Measurements from ENCODE around the gene DIABLO. TPM values are rescaled to one million over a fixed set of nuclear protein-coding genes. Genes with fewer than 3 reads are reported as not detected.

The DIABLO gene
- total RNA-seq, 1 donor from 2014 or later, result 57.6 TPM

DNA sequence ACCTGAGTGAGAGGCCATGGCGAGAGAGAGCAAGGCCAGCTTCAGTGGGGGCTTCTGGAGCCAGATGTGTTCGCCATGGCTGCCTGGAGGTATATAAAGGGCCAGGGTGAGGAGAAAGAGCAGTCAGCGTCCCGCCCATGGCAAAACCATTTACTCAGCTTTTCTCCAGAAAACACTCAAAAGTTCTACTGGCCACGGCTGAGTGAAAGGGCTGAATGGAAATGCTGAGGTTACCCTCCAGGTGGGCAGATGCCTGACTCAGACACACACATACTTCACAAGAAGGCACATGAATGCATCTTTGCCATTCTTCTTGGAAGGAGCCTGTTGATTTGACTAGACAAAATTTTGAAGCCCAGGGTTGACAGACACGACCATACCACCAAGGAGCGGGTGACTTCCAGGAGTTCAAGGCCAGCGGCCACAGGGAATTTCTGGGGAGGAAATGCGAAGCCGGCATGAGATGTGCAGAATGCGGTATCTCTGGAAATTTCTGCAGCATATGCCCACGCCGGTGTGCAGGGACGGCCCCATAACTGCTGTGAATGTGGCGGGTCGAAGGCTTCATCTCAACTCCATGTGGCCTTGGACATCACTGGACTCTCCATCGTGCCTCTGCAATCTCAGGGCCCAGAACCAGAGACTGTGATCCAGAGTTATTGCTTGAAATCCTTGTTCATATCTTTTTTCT is 51.6 kb downstream of the DIABLO start, which contains the start of gene IL31:
IL31 (minus strand) TSS at position 67 of the 691 bp plus-strand sequence; CDS start at position 18, 49 bp downstream.
- no peak within 1 kb of the TSS for H3K4me3 Mint-ChIP-seq
- no peaks in the 10 kb centered on the region for H3K27me3 Mint-ChIP-seq
- no peaks in the 10 kb centered on the region for H3K36me3 Mint-ChIP-seq
- H3K27ac Mint-ChIP-seq, result no peak within 1 kb of the TSS
- H3K9me3 Mint-ChIP-seq, result no peaks in the 10 kb centered on the region
- DNase-seq (ENCODE audit: extremely low spot score, unreplicated experiment), result no peak
- no peaks in the 10 kb centered on the region for H3K4me1 Mint-ChIP-seq (ENCODE audit: unreplicated experiment)
- TF ChIP-seq, protein P1, sequence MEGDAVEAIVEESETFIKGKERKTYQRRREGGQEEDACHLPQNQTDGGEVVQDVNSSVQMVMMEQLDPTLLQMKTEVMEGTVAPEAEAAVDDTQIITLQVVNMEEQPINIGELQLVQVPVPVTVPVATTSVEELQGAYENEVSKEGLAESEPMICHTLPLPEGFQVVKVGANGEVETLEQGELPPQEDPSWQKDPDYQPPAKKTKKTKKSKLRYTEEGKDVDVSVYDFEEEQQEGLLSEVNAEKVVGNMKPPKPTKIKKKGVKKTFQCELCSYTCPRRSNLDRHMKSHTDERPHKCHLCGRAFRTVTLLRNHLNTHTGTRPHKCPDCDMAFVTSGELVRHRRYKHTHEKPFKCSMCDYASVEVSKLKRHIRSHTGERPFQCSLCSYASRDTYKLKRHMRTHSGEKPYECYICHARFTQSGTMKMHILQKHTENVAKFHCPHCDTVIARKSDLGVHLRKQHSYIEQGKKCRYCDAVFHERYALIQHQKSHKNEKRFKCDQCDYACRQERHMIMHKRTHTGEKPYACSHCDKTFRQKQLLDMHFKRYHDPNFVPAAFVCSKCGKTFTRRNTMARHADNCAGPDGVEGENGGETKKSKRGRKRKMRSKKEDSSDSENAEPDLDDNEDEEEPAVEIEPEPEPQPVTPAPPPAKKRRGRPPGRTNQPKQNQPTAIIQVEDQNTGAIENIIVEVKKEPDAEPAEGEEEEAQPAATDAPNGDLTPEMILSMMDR (conservative IDR thresholded peaks at IDR 0.05), result no peak

DNA sequence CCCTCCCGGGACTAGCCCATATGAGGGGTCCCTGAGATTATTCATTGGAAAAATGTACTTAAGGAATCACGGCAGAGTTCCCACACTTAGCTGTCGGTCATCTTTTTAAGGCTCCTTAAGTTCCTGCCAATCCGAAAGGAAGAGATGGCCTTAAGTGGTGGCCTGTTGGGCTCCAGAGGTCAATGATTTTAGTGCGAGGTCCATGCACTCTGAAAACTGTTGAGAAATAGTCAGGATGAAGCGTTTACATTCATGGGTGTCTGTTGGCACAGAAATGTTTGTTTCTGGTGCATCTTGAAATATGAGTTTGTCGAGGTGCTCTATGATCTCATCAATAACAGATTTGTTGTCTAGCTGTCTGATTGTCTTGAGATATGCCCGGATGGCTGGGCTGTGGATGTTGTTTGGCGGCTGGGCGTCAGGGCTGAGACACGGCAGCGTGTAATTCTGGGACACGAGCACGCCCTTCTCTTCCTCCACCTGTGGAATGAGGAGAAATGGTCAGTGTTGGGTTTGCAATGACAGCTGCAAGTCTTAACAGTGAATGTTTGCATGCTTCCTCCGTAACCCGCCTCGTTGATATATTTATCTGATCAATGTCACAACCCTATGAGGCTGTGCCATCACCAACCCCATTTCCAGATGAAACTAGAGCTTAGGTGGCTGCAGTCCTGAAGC is 53.5 kb downstream of the DIABLO start:
- DNase-seq (ENCODE audit: extremely low spot score, unreplicated experiment), result no peak
- no peaks in the 10 kb centered on the region for H3K9me3 Mint-ChIP-seq
- TF ChIP-seq, protein P1 (conservative IDR thresholded peaks at IDR 0.05), result no peak
- no peaks in the 10 kb centered on the region for H3K36me3 Mint-ChIP-seq
- no peak overlapping the region for H3K4me3 Mint-ChIP-seq
- no peaks in the 10 kb centered on the region for H3K4me1 Mint-ChIP-seq (ENCODE audit: unreplicated experiment)
- no peak overlapping the region for H3K27ac Mint-ChIP-seq
- H3K27me3 Mint-ChIP-seq, result peaks cover 3% of the 10 kb centered on the region

DNA sequence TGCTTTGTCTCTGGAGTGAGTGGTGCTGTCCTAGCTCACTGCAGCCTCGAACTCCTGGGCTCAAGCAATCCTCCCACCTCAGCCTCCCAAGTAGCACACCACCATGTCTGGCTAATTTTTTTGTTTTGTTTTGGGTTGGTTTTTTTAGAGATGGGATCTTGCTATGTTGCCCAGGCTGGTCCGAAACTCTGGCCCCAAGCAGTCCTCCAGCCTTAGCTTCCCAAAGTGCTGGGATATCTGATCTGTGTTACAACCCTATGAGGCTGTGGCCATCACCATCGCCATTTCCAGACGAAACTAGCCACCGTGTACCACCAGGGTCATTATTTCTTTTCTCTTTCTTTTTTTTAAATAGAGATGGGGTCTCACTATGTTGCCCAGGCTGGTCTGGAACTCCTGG is 54.5 kb downstream of the DIABLO start:
- H3K4me3 Mint-ChIP-seq, result no peak overlapping the region
- H3K4me1 Mint-ChIP-seq (ENCODE audit: unreplicated experiment), result no peaks in the 10 kb centered on the region
- H3K36me3 Mint-ChIP-seq, result no peaks in the 10 kb centered on the region
- TF ChIP-seq, protein P1 (conservative IDR thresholded peaks at IDR 0.05), result no peak
- DNase-seq (ENCODE audit: extremely low spot score, unreplicated experiment), result no peak
- peaks cover 3% of the 10 kb centered on the region for H3K27me3 Mint-ChIP-seq
- H3K9me3 Mint-ChIP-seq, result no peaks in the 10 kb centered on the region
- H3K27ac Mint-ChIP-seq, result no peak overlapping the region

DNA sequence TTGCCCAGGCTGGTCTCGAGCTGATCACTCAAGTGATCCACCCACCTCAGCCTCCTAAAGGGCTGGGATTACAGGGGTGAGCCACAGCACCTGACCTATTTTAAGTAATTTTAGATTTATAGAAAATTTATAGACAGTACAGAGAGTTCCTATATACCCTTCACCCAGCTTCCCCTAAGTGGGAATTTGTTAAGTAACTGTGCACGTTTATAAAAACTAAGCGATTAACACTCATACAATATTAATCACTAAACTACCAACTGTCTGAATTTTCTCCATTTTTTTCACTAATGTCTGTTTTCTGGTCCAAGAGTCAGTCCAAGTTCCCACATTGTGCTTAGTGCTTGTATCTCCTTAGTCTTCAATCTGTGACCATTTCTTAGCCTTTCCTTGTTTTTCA is 57.4 kb downstream of the DIABLO start:
- H3K27me3 Mint-ChIP-seq, result peaks cover 3% of the 10 kb centered on the region
- TF ChIP-seq, protein P1 (conservative IDR thresholded peaks at IDR 0.05), result no peak
- H3K4me3 Mint-ChIP-seq, result no peak overlapping the region
- DNase-seq (ENCODE audit: extremely low spot score, unreplicated experiment), result no peak
- H3K9me3 Mint-ChIP-seq, result no peaks in the 10 kb centered on the region
- no peaks in the 10 kb centered on the region for H3K36me3 Mint-ChIP-seq
- H3K4me1 Mint-ChIP-seq (ENCODE audit: unreplicated experiment), result no peaks in the 10 kb centered on the region
- no peak overlapping the region for H3K27ac Mint-ChIP-seq

DNA sequence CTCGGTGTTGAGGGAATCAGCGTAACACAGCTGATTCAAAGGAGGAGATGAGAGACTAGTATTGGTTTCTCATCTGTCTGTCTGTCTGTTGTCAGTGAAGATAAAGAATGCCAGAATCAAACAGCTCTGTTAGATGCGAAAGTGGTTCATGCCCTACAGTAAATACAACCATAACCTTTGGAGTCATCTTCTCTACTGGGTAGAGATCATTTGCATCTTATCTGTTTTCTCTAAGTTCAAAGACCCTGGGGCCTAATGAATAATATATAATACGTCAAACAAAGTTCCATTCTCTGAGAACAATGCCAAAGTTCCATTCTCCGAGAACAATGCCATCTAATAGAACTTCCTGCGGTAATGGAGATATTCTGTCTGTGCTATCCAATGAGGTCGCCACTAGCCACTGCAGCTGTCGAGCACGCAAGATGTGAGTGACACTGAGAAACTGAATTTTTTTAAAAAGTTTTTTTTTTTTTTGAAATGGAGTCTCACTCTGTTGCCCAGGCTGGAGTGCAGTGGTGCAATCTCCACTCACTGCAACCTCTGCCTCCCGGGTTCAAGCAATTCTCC is 58.4 kb downstream of the DIABLO start:
- TF ChIP-seq, protein P1 (conservative IDR thresholded peaks at IDR 0.05), result no peak
- Mint-ChIP-seq H3K27ac (no peak overlapping the region), H3K27me3 (peaks cover 3% of the 10 kb centered on the region), H3K4me3 (no peak overlapping the region), H3K9me3 (no peaks in the 10 kb centered on the region), H3K36me3 (no peaks in the 10 kb centered on the region), H3K4me1 (ENCODE audit: unreplicated experiment) (no peaks in the 10 kb centered on the region)
- DNase-seq (ENCODE audit: extremely low spot score, unreplicated experiment), result no peak

Measured in type B pancreatic cell (in vitro differentiated cells).